Ascending aorta (tissue), 2 donors: Measurements from ENCODE around the gene EIF1. TPM values are rescaled to one million over a fixed set of nuclear protein-coding genes. Genes with fewer than 3 reads are reported as not detected.
"Not testable (repeated sequence)": the region's sequence is repeated elsewhere in the genome, so short reads cannot be mapped to it uniquely, and the experiment has no call there.

Experiments used
- DNase-seq, 2 donors: peaks; one replicate each; pipeline ENCODE4 v3.0.0-alpha.2; 2019; ENCODE audit warnings: low spot score in 2 of 2
- H3K27ac ChIP-seq, 2 donors: fragments of 200-600 bp; sonication (generic); one replicate each; pipeline ENCODE4 v1.5.1; 2016 to 2017; ENCODE audit warnings: mild to moderate bottlenecking in 1 of 2
- H3K27me3 ChIP-seq: fragments of 200-600 bp; sonication (generic); one replicate; pipeline ENCODE4 v1.5.1; 2017
- H3K36me3 ChIP-seq, 2 donors: fragments of 200-600 bp; sonication (generic); one replicate each; pipeline ENCODE4 v1.5.1; 2016
- H3K4me1 ChIP-seq, 2 donors: fragments of 200-600 bp; sonication (generic); one replicate each; pipeline ENCODE4 v1.5.1; 2016 to 2017; ENCODE audit warnings: mild to moderate bottlenecking in 1 of 2
- H3K4me3 ChIP-seq, 2 donors: fragments of 200-600 bp; sonication (generic); one replicate each; pipeline ENCODE4 v1.5.1; 2016 to 2017; ENCODE audit warnings: mild to moderate bottlenecking in 1 of 2
- H3K9me3 ChIP-seq, 2 donors: fragments of 200-600 bp; sonication (generic); one replicate each; pipeline ENCODE4 v1.5.1; 2016
- intact Hi-C: fragments of 100-400 bp; cut with DNase I; formaldehyde crosslinking; loops from one replicate; pipeline ENCODE4 v1.15.1; 2023
- total RNA-seq: library from RNA; depleted of rRNA; stranded (reverse); fragments of >200 nt; gene quantifications from one replicate; pipeline ENCODE4 v1.1.0, GENCODE V29; 2016
- TF ChIP-seq, protein P1 (sequence below), 3 experiments: fragments of 200-600 bp in 2 of 3; fragments of 450-650 bp in 1 of 3; sonication (generic) in 2 of 3; IDR thresholded peaks; one replicate each; pipeline ENCODE4 v1.5.1; 2016 to 2019; ENCODE audit warnings: antibody characterized with exemption in 3 of 3, mild to moderate bottlenecking in 1 of 3, moderate library complexity in 1 of 3

EIF1 gene
- 102 TPM for total RNA-seq

- DNase-seq: peak; percentile 98 to 100
- peak within 1 kb of the TSS; percentile 100 for H3K27ac ChIP-seq
- H3K9me3 ChIP-seq: no peaks in the 10 kb centered on the region
- peaks cover 12 to 20% of the 10 kb centered on the region in 2 donors for H3K4me1 ChIP-seq
- no peaks in the 10 kb centered on the region for H3K27me3 ChIP-seq
- TF ChIP-seq, protein P1, sequence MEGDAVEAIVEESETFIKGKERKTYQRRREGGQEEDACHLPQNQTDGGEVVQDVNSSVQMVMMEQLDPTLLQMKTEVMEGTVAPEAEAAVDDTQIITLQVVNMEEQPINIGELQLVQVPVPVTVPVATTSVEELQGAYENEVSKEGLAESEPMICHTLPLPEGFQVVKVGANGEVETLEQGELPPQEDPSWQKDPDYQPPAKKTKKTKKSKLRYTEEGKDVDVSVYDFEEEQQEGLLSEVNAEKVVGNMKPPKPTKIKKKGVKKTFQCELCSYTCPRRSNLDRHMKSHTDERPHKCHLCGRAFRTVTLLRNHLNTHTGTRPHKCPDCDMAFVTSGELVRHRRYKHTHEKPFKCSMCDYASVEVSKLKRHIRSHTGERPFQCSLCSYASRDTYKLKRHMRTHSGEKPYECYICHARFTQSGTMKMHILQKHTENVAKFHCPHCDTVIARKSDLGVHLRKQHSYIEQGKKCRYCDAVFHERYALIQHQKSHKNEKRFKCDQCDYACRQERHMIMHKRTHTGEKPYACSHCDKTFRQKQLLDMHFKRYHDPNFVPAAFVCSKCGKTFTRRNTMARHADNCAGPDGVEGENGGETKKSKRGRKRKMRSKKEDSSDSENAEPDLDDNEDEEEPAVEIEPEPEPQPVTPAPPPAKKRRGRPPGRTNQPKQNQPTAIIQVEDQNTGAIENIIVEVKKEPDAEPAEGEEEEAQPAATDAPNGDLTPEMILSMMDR (IDR thresholded peaks at IDR 0.05): peak in 1 of 3 experiments; percentile 19
- intact Hi-C loops: loop anchor here (1.0 to 5.0 kb wide), 2 partner anchors 23 to 1042 kb away; partner anchors contain the start of gene SMARCE1
- peaks cover 44 to 46% of the 10 kb centered on the region in 2 donors for H3K36me3 ChIP-seq
- peak within 1 kb of the TSS; percentile 74 to 93 for H3K4me3 ChIP-seq
Measured at GRCh38 chr17:41688641-41689496, at the start of gene EIF1. EIF1 (plus strand) TSS chr17:41688885; CDS start chr17:41689039, 154 bp downstream.

DNA sequence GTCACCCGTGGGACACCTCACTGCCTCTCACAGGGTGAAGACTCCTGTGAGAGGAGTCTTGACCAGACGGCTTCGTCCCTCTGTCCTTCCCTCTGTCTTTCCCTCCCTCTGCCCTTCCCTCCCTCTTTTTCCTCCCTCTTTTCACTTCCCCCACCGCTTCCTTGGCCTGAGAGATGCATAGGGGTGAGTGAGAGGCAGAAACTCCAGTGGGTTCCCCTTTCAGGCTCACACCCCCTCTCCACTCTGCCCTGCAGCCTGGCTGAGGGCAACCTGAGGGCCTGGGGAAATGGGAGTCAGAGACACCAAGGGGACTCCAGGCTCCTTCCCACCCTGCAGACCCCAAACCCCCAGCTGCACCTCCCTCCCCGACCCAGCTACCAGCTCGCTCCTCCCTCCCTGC is 49.7 kb upstream of the EIF1 start:
- H3K27me3 ChIP-seq: no peaks in the 10 kb centered on the region
- intact Hi-C loops: no loop called here
- TF ChIP-seq, protein P1 (IDR thresholded peaks at IDR 0.05): no peak

DNA sequence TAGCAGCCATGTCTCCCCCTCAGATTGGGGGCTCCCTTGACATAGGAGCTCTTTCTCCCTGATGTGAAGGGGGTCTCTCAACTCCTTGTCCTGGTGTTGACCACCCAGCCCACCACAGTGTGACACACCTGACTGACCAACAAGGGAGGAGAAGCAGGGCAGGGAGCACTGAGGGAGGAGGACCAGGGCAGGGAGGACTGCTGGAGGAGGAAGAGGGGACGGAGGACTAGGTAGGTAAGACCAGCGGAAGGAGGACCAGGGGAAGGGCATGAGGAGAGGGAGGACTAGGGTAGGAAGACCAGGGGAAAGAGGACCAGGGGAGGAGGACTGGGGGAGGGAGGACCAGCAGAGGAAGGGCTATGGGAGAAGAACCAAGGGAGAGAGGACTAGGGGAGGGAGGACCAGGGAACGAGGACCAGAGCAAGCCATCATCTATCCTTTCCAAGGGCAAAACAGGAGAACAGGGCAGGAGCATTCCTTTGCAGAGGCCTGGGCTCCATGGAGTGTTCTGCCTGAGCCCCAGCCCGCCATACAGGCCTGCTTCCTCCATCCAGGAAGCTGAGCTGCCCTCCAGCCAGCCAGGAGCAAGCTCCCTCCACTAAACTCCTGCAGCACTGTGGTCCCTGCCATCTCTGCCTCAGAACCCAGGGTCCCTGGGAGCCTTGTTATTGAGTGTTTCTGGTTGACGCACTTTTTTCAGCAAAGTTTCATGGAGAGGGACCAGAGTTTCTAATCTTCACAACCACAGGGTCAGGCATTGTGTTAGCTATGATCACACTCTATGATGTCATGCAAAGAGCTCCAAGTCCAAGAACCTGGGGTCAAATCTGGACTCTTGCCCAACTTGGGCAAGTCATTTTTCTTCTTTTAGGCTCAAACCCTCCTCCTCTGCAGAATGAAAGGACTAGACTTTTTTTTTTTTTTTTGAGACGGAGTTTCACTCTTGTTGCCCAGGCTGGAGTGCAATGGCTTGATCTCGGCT is 48.9 kb upstream of the EIF1 start:
- intact Hi-C loops: no loop called here
- DNase-seq: no peak

More for the DNA sequence above, 49.7 kb upstream of the EIF1 start:
- H3K27ac ChIP-seq: no peak overlapping the region
- H3K9me3 ChIP-seq: no peaks in the 10 kb centered on the region
- H3K4me3 ChIP-seq: no peak overlapping the region
- no peak for DNase-seq
- H3K36me3 ChIP-seq: no peaks in the 10 kb centered on the region
- H3K4me1 ChIP-seq: peaks cover 3 to 5% of the 10 kb centered on the region in 2 donors

DNA sequence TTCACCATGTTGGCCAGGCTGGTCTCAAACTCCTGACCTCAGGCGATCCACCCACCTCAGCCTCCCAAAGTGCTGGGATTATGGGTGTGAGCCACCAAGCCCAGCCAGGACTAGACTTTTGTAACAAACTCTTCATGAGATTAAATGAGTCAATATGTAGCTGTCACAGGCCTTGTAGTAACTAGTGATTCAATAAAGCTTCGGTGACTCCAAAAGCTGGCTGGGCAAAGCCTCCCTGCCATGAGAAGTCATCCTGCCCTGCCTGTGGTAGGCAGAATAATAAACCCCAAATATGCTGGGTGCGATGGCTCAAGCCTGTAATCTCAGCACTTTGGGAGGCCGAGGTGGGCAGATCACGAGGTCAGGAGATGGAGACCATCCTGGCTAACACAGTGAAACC is 48.1 kb upstream of the EIF1 start:
- H3K27me3 ChIP-seq, DNase-seq, H3K36me3 ChIP-seq, H3K4me1 ChIP-seq, H3K4me3 ChIP-seq, intact Hi-C loops, H3K27ac ChIP-seq, H3K9me3 ChIP-seq: not testable (repeated sequence)

More for the DNA sequence above, 48.9 kb upstream of the EIF1 start:
- Histone ChIP-seq H3K27me3 (no peaks in the 10 kb centered on the region), H3K4me1 (peaks cover 3 to 5% of the 10 kb centered on the region in 2 donors), H3K36me3 (no peaks in the 10 kb centered on the region), H3K27ac (no peak overlapping the region), H3K9me3 (no peaks in the 10 kb centered on the region), H3K4me3 (no peak overlapping the region)
- TF ChIP-seq, protein P1 (IDR thresholded peaks at IDR 0.05): no peak

DNA sequence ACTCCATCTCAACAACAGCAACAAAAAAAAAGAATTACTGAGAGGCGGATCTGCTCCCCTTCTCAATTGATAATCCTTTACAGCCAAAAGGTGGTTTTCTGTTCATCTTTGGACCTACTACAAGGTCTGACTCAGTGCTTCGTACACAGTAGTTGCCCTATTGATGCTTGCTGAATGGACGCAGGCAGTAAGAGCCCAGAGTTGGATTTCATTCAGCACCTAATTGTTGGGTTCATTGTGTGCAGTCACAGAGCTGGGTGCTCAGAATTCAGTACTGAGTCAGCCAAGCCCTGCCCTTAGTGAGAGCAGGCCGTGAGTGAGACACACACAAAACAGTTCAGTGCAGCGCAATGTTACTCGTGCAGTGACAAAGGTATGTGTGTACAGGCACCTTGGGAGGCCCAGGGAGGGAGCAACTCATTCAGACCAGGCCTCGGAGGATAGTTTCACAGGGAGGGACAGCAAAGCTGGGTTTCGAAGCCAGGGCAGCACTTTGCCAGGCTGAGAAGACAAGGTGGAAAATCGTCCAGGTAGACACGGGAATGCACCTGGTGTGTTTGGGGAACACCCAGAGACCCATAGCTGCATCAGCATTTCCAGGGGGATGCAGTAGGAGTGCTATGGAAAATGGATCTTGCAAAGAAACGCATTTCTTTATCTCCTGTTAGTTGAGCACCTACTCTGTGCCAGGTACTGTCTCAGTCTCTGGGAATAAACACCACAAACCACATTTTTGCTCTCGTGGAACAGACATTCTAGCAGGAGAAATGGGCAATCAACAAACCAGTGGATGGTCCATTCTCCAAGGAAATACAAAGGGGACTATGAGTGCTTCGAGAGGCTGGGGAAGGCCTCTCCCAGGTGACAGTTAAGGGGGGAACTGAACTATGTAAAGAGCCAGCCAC is 46.2 kb upstream of the EIF1 start:
- no peaks in the 10 kb centered on the region for H3K36me3 ChIP-seq
- intact Hi-C loops: no loop called here
- TF ChIP-seq, protein P1 (IDR thresholded peaks at IDR 0.05): no peak
- no peak for DNase-seq
- H3K4me1 ChIP-seq: peaks cover 0 to 3% of the 10 kb centered on the region in 2 donors
- H3K27me3 ChIP-seq: no peaks in the 10 kb centered on the region
- no peak overlapping the region for H3K4me3 ChIP-seq
- no peak overlapping the region for H3K27ac ChIP-seq
- no peaks in the 10 kb centered on the region for H3K9me3 ChIP-seq
